ENCODE measurements around the gene IFNK.

DNA sequence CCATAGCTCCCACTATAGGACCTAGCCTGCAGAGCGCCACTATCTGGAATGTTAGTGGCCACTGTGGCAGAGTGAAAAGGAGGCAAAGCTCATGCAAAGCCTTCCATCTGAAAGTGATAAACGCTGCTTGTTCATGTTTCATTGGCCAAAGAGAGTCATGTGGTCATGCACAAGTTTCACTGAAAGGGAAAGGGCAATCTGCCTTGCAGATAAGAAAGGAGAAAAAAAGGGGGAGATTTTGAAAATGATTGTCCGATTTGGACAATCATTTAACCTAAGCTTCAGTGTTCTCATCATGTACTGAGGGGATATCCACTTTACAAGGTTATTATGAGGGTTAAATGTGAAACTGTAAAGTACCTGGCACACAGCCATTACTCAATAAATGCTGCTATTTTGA, 14.6 kb downstream of the IFNK start:
- TF ChIP-seq, protein P1, sequence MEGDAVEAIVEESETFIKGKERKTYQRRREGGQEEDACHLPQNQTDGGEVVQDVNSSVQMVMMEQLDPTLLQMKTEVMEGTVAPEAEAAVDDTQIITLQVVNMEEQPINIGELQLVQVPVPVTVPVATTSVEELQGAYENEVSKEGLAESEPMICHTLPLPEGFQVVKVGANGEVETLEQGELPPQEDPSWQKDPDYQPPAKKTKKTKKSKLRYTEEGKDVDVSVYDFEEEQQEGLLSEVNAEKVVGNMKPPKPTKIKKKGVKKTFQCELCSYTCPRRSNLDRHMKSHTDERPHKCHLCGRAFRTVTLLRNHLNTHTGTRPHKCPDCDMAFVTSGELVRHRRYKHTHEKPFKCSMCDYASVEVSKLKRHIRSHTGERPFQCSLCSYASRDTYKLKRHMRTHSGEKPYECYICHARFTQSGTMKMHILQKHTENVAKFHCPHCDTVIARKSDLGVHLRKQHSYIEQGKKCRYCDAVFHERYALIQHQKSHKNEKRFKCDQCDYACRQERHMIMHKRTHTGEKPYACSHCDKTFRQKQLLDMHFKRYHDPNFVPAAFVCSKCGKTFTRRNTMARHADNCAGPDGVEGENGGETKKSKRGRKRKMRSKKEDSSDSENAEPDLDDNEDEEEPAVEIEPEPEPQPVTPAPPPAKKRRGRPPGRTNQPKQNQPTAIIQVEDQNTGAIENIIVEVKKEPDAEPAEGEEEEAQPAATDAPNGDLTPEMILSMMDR (IDR thresholded peaks at IDR 0.05; ENCODE audit: extremely low read depth in 1 of 2, insufficient read depth in 1 of 2, low read depth in 1 of 2, low read length in 2 of 2) = no peak
- TF ChIP-seq, protein P2, sequence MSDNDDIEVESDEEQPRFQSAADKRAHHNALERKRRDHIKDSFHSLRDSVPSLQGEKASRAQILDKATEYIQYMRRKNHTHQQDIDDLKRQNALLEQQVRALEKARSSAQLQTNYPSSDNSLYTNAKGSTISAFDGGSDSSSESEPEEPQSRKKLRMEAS (IDR thresholded peaks at IDR 0.05; ENCODE audit: insufficient read depth, insufficient read length) = no peak
